ENCODE measurements around the gene SPECC1. TPM values are rescaled to one million over a fixed set of nuclear protein-coding genes. Genes with fewer than 3 reads are reported as not detected.

SPECC1 gene
- total RNA-seq, 1 experiment from 2014 or later: 43.5 TPM

DNA sequence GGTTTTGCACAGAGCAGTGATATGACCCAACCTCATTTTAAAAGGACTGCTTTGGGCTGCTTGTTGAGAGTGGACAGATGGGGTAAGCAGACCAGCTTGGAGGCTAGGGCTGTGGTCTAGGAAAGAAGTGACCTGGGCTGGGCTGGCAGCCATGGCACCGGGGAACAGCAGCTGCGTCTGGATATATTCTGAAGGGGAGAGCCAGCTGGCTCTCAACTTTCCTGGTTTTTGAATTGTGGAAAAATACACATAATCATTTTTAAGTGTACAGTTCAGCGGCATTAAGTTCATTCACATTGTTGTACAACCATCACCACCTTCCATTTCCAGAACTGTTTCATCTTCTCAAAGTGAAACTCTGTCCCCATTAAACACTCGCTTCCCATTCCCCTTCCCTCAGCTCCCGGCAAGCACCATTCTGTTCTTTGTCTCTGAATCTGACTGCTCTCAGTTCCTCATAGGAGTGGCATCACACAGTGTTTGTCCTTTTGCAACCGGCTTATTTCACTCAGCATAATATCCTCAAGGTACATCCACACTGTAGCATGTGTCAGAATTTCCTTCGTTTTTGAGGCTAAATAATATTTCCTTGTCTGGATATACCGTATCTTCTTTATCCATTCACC lies 113.2 kb downstream of the SPECC1 start:
- no peak overlapping the region for H3K9ac ChIP-seq (ENCODE audit: low read length)
- H3K4me2 ChIP-seq (ENCODE audit: low read length): no peak overlapping the region
- H3K27me3 ChIP-seq (ENCODE audit: insufficient read depth, low read length): no peaks in the 10 kb centered on the region
- DNase-seq (ENCODE audit: low read depth, low spot score): no peak
- H3K9me2 ChIP-seq (ENCODE audit: insufficient read depth): no peaks in the 10 kb centered on the region
- H3K4me1 ChIP-seq (ENCODE audit: control insufficient read depth in 1 of 2, insufficient read depth in 2 of 2, low read length in 2 of 2): peaks cover 3 to 5% of the 10 kb centered on the region in 2 experiments; a peak in 2 of 4 replicates
- ChIA-PET CTCF (interaction anchor here (1.0 to 2.6 kb wide), 3 partner anchors 104 to 198 kb away, joined by 3 to 12 read pairs (median 6); no protein-coding TSS in a partner anchor), POLR2A (no interaction called here), RAD21 (ENCODE audit: low non-redundant PET in 1 of 2, low total read pairs in 2 of 2, uncharacterized antibody in 2 of 2, unreplicated experiment in 2 of 2) (no interaction called here)
- no peaks in the 10 kb centered on the region for H3K9me3 ChIP-seq (ENCODE audit: control insufficient read depth in 1 of 2, insufficient read depth in 1 of 2, low read depth in 1 of 2, low read length in 2 of 2)
- no TSS peak for BruUV-seq (replicated peaks)
- no peak overlapping the region for H3K27ac ChIP-seq (ENCODE audit: low read depth, low read length)
- TF ChIP-seq SIN3A (IDR thresholded peaks at IDR 0.05; ENCODE audit: low read depth) (no peak), ZNF274 (IDR thresholded peaks at IDR 0.05; ENCODE audit: low read depth, low read length) (no peak), YY1 (IDR thresholded peaks at IDR 0.05; ENCODE audit: extremely low read depth, insufficient replicate concordance, low read depth, low read length) (no peak), EZH2phosphoT487 (IDR thresholded peaks at IDR 0.05; ENCODE audit: borderline replicate concordance) (no peak), POLR2AphosphoS5 (IDR thresholded peaks at IDR 0.05; ENCODE audit: low read depth, low read length) (no peak), EGR1 (IDR thresholded peaks at IDR 0.05; ENCODE audit: low read depth) (no peak), SP1 (IDR thresholded peaks at IDR 0.05; ENCODE audit: low read depth) (no peak), ELF1 (IDR thresholded peaks at IDR 0.05; ENCODE audit: borderline replicate concordance, low read depth) (no peak), RAD21 (IDR thresholded peaks at IDR 0.05; ENCODE audit: low read depth) (no peak), CBX3 (IDR thresholded peaks at IDR 0.05; ENCODE audit: low read depth) (no peak), TCF7L2 (IDR thresholded peaks at IDR 0.05; ENCODE audit: borderline replicate concordance, extremely low read depth, insufficient read depth, insufficient read length) (no peak), POLR2A (IDR thresholded peaks at IDR 0.05; ENCODE audit: borderline replicate concordance, extremely low read depth, insufficient read depth, insufficient read length) (no peak), FOSL1 (IDR thresholded peaks at IDR 0.05; ENCODE audit: low read depth) (no peak)
- TF ChIP-seq, protein P1, sequence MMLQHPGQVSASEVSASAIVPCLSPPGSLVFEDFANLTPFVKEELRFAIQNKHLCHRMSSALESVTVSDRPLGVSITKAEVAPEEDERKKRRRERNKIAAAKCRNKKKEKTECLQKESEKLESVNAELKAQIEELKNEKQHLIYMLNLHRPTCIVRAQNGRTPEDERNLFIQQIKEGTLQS (IDR thresholded peaks at IDR 0.05): no peak
- TF ChIP-seq, protein P2, sequence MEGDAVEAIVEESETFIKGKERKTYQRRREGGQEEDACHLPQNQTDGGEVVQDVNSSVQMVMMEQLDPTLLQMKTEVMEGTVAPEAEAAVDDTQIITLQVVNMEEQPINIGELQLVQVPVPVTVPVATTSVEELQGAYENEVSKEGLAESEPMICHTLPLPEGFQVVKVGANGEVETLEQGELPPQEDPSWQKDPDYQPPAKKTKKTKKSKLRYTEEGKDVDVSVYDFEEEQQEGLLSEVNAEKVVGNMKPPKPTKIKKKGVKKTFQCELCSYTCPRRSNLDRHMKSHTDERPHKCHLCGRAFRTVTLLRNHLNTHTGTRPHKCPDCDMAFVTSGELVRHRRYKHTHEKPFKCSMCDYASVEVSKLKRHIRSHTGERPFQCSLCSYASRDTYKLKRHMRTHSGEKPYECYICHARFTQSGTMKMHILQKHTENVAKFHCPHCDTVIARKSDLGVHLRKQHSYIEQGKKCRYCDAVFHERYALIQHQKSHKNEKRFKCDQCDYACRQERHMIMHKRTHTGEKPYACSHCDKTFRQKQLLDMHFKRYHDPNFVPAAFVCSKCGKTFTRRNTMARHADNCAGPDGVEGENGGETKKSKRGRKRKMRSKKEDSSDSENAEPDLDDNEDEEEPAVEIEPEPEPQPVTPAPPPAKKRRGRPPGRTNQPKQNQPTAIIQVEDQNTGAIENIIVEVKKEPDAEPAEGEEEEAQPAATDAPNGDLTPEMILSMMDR (IDR thresholded peaks at IDR 0.05 in 2 of 3, conservative IDR thresholded peaks at IDR 0.05 in 1 of 3; ENCODE audit: borderline replicate concordance in 1 of 3, insufficient read depth in 1 of 3, low read depth in 2 of 3, low read length in 2 of 3): no peak
- TF ChIP-seq, protein P3, sequence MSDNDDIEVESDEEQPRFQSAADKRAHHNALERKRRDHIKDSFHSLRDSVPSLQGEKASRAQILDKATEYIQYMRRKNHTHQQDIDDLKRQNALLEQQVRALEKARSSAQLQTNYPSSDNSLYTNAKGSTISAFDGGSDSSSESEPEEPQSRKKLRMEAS (IDR thresholded peaks at IDR 0.05): no peak
- no peaks in the 10 kb centered on the region for H3K79me2 ChIP-seq (ENCODE audit: insufficient read depth, low read length)
- no peaks in the 10 kb centered on the region for H3K36me3 ChIP-seq (ENCODE audit: control insufficient read depth in 1 of 2, insufficient read depth in 2 of 2, low read length in 2 of 2)
- H2AFZ ChIP-seq (ENCODE audit: low read depth, low read length, poor library complexity, severe bottlenecking): no peak overlapping the region
- no peak for ATAC-seq
- no peak overlapping the region for H3K4me3 ChIP-seq (replicated peaks in 1 of 2; ENCODE audit: low read depth in 1 of 2, low read length in 2 of 2)
- H4K20me1 ChIP-seq (ENCODE audit: insufficient read depth): no peaks in the 10 kb centered on the region
- intact Hi-C loops (cut with micrococcal nuclease): no loop called here

Measured in HCT116 (cell line).